PC-3 (cell line): ENCODE measurements around the gene MSI2.

ENCODE experiments used
- CTCF ChIP-seq: fragments of 300-600 bp; sonication (generic); conservative IDR thresholded peaks from 2 replicates; pipeline ENCODE4 v1.5.1; 2017; ENCODE audit warnings: antibody characterized with exemption, low read depth, mild to moderate bottlenecking, low read length
- EZH2phosphoT487 ChIP-seq: fragments of 300-600 bp; sonication (generic); IDR thresholded peaks from 2 replicates; pipeline ENCODE4 v1.6.1; 2018; ENCODE audit warnings: mild to moderate bottlenecking, antibody characterized with exemption, low read length, borderline replicate concordance

- TF ChIP-seq CTCF (no peak), EZH2phosphoT487 (no peak)
Measured at GRCh38 chr17:57354673-57355072, 98.3 kb downstream of the MSI2 start.
